OCI-LY3 (cell line): ENCODE results near the gene SHROOM1.

Experiments used
- EZH2phosphoT487 ChIP-seq: fragments of 200-600 bp; shearing (Covaris generic); IDR thresholded peaks from 2 replicates; pipeline ENCODE4 v1.6.1; 2018; ENCODE audit warnings: antibody characterized with exemption, mixed run types, low read depth
- TF ChIP-seq, protein P1 (sequence below): fragments of 200-600, 300-600 bp; sonication (generic); IDR thresholded peaks from 2 replicates; pipeline ENCODE4 v1.5.1; 2014; ENCODE audit warnings: antibody characterized with exemption, low read length, low read depth

- no peak for TF ChIP-seq EZH2phosphoT487
- TF ChIP-seq, protein P1, sequence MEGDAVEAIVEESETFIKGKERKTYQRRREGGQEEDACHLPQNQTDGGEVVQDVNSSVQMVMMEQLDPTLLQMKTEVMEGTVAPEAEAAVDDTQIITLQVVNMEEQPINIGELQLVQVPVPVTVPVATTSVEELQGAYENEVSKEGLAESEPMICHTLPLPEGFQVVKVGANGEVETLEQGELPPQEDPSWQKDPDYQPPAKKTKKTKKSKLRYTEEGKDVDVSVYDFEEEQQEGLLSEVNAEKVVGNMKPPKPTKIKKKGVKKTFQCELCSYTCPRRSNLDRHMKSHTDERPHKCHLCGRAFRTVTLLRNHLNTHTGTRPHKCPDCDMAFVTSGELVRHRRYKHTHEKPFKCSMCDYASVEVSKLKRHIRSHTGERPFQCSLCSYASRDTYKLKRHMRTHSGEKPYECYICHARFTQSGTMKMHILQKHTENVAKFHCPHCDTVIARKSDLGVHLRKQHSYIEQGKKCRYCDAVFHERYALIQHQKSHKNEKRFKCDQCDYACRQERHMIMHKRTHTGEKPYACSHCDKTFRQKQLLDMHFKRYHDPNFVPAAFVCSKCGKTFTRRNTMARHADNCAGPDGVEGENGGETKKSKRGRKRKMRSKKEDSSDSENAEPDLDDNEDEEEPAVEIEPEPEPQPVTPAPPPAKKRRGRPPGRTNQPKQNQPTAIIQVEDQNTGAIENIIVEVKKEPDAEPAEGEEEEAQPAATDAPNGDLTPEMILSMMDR, result no peak
Observed at GRCh38 chr5:132871459-132872284, 41.2 kb upstream of the SHROOM1 start.
